ENCODE data around the gene SUN5.

SUN5 gene

DNA sequence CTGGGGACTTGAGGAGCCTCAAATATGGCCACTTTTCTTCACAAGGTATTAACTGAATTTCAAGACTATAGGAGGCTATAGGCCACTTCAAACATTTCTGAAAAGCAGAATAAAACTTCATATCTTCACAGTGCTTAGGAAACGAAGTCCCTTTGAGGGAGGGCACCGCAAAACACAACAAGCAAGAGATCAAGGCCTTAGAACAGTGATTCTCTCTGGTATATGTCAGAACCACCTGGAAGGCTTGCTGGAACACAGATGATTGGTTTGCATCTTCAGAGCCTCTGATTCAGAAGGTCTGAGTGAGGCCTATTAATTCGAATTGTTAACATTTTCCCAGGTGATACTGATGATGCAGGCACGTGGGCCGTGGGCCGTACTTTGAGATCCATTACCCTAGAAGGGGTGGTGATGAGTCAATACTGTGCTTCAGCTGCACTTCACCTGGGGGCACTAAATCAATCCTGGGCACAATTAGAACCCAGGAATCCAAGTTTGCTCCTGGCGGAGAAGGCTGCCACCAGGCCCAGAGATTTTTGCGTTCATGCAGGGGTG is 10.7 kb downstream of the SUN5 start:
- no peak overlapping the region for H3K4me3 ChIP-seq (ENCODE audit: control insufficient read depth, low read depth, low read length)
- DNase-seq (ENCODE audit: low read depth) = no peak
- TF ChIP-seq, protein P1, sequence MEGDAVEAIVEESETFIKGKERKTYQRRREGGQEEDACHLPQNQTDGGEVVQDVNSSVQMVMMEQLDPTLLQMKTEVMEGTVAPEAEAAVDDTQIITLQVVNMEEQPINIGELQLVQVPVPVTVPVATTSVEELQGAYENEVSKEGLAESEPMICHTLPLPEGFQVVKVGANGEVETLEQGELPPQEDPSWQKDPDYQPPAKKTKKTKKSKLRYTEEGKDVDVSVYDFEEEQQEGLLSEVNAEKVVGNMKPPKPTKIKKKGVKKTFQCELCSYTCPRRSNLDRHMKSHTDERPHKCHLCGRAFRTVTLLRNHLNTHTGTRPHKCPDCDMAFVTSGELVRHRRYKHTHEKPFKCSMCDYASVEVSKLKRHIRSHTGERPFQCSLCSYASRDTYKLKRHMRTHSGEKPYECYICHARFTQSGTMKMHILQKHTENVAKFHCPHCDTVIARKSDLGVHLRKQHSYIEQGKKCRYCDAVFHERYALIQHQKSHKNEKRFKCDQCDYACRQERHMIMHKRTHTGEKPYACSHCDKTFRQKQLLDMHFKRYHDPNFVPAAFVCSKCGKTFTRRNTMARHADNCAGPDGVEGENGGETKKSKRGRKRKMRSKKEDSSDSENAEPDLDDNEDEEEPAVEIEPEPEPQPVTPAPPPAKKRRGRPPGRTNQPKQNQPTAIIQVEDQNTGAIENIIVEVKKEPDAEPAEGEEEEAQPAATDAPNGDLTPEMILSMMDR (IDR thresholded peaks at IDR 0.05; ENCODE audit: control insufficient read depth, insufficient read depth, low read depth, low read length, missing control alignments) = no peak

DNA sequence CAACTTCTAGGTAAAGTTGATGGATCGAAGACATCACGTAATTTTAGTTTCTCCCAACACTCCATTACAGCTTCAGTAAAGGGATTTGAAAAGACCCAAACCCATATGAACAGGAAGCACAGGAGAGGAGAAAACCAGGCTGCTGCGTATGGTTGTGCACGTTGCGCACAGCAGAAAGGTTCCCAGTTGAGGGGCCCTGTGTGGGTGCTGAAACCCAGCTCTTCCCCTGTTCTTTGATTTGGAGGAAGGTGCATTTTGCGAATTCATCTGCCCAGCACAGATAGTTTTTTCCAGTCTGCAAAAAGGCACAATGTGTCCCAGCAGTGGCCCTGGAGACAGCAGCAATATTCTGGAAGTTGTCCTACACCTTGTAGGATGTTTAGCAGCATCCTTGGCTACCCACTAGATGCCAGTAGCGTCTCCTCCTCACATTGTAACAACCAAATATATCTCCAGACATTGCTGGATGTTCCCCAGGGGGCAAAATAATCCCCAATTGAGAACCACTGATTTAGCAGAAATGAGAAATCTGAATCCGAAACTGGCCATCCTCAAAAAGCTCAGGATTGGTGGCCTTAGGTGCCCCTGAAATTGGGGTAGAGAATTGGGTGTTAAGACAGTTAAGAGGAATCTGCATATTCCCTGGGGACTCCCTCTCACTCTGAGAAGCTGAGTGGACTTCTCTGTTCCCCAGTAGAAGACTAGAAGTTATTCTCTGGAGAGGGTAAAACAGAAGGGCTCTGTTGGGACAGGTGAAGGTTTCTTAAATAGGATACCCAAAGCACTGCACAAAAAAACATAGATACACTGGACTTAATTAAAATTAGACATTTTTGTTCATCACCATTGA is 12.2 kb downstream of the SUN5 start:
- no peak for DNase-seq (ENCODE audit: low read depth)
- no peak overlapping the region for H3K4me3 ChIP-seq (ENCODE audit: control insufficient read depth, low read depth, low read length)
- TF ChIP-seq, protein P1 (IDR thresholded peaks at IDR 0.05; ENCODE audit: control insufficient read depth, insufficient read depth, low read depth, low read length, missing control alignments) = no peak

DNA sequence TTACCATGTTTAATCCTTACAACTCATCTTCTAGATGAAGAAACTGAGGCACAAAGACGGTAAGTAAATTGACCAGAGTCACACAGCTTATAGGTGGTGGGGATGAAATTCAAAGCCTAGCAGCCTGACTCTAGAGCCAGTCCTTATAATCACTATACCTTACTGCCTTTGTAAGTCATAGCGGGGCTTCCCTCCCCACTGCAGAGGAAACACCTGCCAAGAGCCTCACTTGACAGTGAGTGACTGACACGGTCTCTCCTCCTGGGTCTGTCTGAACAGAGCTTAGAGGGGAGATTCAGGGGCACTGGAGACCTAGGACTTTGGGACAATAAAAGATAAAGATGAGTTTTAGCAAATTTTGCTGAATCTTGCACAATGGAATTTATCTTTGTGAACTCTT is 12.8 kb downstream of the SUN5 start:
- H3K4me3 ChIP-seq (ENCODE audit: control insufficient read depth, low read depth, low read length) = no peak overlapping the region
- TF ChIP-seq, protein P1 (IDR thresholded peaks at IDR 0.05; ENCODE audit: control insufficient read depth, insufficient read depth, low read depth, low read length, missing control alignments) = no peak
- no peak for DNase-seq (ENCODE audit: low read depth)

DNA sequence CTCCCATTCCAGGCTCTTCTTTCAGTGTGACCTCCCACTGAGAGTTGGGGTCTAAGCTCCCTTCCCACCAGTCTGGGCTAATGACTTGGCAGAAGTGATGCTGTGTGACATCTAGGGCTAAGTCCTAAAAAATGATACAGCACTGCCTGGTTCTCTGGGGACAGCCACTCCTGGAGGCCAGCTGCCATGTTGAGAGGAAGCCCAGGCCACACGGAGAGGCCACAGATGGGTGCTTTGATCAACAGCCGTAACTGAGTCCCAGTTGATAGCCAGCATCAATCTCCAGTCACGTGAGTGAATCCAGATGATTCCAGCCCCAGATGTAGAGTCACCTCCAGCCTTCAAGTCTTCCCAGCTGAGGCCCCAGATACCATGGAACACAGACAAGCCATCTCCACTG is 13.8 kb downstream of the SUN5 start:
- no peak for DNase-seq (ENCODE audit: low read depth)
- no peak overlapping the region for H3K4me3 ChIP-seq (ENCODE audit: control insufficient read depth, low read depth, low read length)
- TF ChIP-seq, protein P1 (IDR thresholded peaks at IDR 0.05; ENCODE audit: control insufficient read depth, insufficient read depth, low read depth, low read length, missing control alignments) = no peak

DNA sequence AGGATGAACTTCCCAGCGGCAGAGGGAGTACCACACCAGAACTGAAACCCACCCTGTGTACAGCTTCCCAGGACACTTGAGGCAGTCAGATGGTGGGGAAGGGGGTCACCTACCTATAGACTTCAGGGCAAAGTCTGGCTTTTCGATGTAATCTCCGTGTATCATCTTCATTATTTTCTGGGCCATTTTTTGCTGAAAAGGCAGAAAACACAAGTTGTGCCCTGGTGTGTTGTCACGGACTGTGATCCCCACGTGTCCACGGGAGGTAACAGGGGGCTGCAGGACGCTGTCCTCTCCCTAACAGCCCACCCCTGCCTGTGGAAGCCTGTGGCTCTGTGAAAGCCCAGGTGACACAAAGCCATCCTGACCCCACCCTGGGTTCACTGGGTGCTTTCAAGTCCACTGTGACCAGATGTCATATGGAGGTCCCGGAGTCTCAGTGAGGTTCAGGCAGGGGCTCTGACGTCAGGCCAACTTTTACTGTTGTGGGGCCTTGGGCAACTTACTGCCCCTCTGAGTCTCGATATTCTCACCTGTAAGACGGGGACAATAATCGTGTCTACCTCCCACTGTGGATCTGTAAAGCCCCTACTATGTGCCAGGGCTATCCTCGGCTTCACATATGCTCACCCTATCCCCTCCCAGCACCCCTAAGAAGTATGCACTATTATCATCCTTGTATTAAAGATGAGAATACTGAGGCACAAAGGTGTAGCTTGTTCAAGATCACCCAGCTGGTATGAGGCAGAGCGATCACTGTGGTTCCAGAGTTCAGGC is 14.5 kb downstream of the SUN5 start:
- no peak for DNase-seq (ENCODE audit: low read depth)
- no peak overlapping the region for H3K4me3 ChIP-seq (ENCODE audit: control insufficient read depth, low read depth, low read length)
- TF ChIP-seq, protein P1 (IDR thresholded peaks at IDR 0.05; ENCODE audit: control insufficient read depth, insufficient read depth, low read depth, low read length, missing control alignments) = no peak

GRCh38 chr20:32988008-32988407 is 16.2 kb downstream of the SUN5 start:
- TF ChIP-seq, protein P1 (IDR thresholded peaks at IDR 0.05; ENCODE audit: control insufficient read depth, insufficient read depth, low read depth, low read length, missing control alignments) = no peak
- H3K4me3 ChIP-seq (ENCODE audit: control insufficient read depth, low read depth, low read length) = no peak overlapping the region
- DNase-seq (ENCODE audit: low read depth) = no peak
